Smooth muscle cell (in vitro differentiated cells): ENCODE results near the gene BCL7B. TPM values are rescaled to one million over a fixed set of nuclear protein-coding genes. Genes with fewer than 3 reads are reported as not detected.

Experiments used
- DNase-seq: peaks from one replicate; lab custom pipeline; 2025; ENCODE audit not compliant: unreplicated experiment; lab: John Stamatoyannopoulos, UW
- H2AFZ ChIP-seq: fragments of 200-600 bp; sonication (generic); 2 replicates; pipeline ENCODE4 v1.6.0; 2016; ENCODE audit warnings: antibody characterized with exemption, low read depth, mild to moderate bottlenecking
- H3F3A ChIP-seq: fragments of 200-600 bp; sonication (generic); 2 replicates; pipeline ENCODE4 v1.6.0; 2017; ENCODE audit warnings: antibody characterized with exemption, low read depth
- H3K27ac ChIP-seq: fragments of 200-600 bp; sonication (generic); 2 replicates; pipeline ENCODE4 v1.5.1; 2016; ENCODE audit warnings: low read depth, mild to moderate bottlenecking
- H3K27me3 ChIP-seq: fragments of 200-600 bp; sonication (generic); 2 replicates; pipeline ENCODE4 v1.6.1; 2016; ENCODE audit warnings: low read depth, mild to moderate bottlenecking
- H3K36me3 ChIP-seq: fragments of 200-600 bp; sonication (generic); 2 replicates; pipeline ENCODE4 v1.5.1; 2016; ENCODE audit warnings: low read depth
- H3K4me1 ChIP-seq: fragments of 200-600 bp; sonication (generic); 2 replicates; pipeline ENCODE4 v1.5.1; 2016; ENCODE audit warnings: low read depth
- H3K4me2 ChIP-seq: fragments of 200-600 bp; sonication (generic); 2 replicates; pipeline ENCODE4 v1.6.0; 2016; ENCODE audit warnings: mild to moderate bottlenecking
- H3K4me3 ChIP-seq: fragments of 200-600 bp; sonication (generic); 2 replicates; pipeline ENCODE4 v1.5.1; 2016; ENCODE audit warnings: mild to moderate bottlenecking
- H3K79me2 ChIP-seq: fragments of 200-600 bp; sonication (generic); 2 replicates; pipeline ENCODE4 v1.6.0; 2016; ENCODE audit warnings: low read depth, mild to moderate bottlenecking
- H3K9ac ChIP-seq: fragments of 200-600 bp; sonication (generic); 2 replicates; pipeline ENCODE4 v1.6.0; 2016; ENCODE audit warnings: low read depth
- H3K9me3 ChIP-seq: fragments of 200-600 bp; sonication (generic); replicated peaks from 2 replicates; pipeline ENCODE4 v1.5.1; 2016; ENCODE audit warnings: low read depth
- H4K20me1 ChIP-seq: fragments of 200-600 bp; sonication (generic); 2 replicates; pipeline ENCODE4 v1.6.0; 2016; ENCODE audit warnings: low read depth
- WGBS: methylation state at CpG from one replicate; pipeline ENCODE4 v1.1.7; 2016; ENCODE audit warnings: low lambda C conversion rate; 5-methylcytosine and 5-hydroxymethylcytosine counted together
- polyA plus RNA-seq: library from polyadenylated mRNA; unstranded; fragments of >200 nt; fragmentation: Nextera tagmentation; extraction: Ambion mirVana; gene quantifications from 2 replicates; pipeline ENCODE4 v1.2.1, GENCODE V29; 2016
- total RNA-seq: library from RNA; depleted of rRNA; stranded (reverse); fragments of >200 nt; gene quantifications from 2 replicates; pipeline ENCODE4 v1.2.3, GENCODE V29; 2014
- TF ChIP-seq, protein P1 (sequence below): fragments of 200-600 bp; sonication (generic); IDR thresholded peaks from 2 replicates; pipeline ENCODE4 v1.5.1; 2017; ENCODE audit warnings: borderline replicate concordance, mild to moderate bottlenecking, antibody characterized with exemption; ENCODE audit not compliant: insufficient read depth, poor library complexity, severe bottlenecking

The BCL7B gene
- total and polyA plus RNA-seq, 2 experiments from 2014 or later, result 30.7 to 31.9 TPM

DNA sequence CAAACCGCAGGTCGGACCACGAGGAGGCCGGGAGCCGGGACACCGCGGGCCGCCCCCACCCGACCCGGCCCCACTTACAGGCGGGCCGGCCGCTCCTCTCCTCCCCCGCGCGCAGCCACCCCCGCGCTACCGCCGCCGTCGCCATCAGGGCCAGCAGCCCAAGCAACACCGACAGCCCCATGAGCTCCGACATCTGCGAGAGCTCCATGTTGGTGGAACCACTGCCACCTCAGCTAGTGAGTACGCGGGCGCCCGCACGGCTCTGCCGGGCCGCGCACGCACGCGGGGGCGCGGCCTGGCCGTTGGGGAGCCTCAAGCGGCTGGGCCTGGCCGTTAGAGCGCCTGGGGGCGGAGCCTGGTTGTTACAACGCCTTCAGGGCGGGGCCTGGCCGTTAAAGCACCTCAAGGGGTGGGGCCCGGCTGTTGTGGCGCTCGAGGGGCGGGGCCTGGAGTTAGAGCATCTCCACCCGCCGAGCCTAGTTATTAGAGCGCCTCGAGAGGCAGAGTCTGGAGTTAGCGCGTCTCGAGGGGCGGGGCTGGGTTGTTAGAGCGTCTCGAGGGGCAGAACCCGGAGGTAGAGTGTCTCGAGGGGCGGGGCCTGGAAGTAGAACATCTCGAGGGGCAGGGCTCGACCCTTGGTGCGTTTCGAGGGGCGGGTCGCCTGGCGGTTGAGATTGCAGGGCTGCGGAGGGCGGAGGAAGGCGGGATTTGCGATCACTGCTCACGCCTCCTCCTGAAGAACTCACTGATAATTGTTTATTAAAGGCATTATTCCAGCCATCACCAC is 21.0 kb upstream of the BCL7B start, which contains the start of gene TBL2:
TSS of gene TBL2 (minus strand) at position 238 of the 787 bp plus-strand sequence. CDS start at position 208, 30 bp downstream.
- Histone ChIP-seq H3K4me2 (peak within 1 kb of the TSS; percentile 88), H3K27ac (peak within 1 kb of the TSS; percentile 76), H4K20me1 (peaks cover 41% of the 10 kb centered on the region), H3K9me3 (no peaks in the 10 kb centered on the region), H3K36me3 (no peaks in the 10 kb centered on the region), H3K4me1 (peaks cover 6% of the 10 kb centered on the region), H3K79me2 (peaks cover 37% of the 10 kb centered on the region), H3F3A (peaks cover 3% of the 10 kb centered on the region), H3K4me3 (peak within 1 kb of the TSS; percentile 81), H3K27me3 (no peaks in the 10 kb centered on the region), H3K9ac (peak within 1 kb of the TSS; percentile 90), H2AFZ (peak within 1 kb of the TSS; percentile 93)
- TF ChIP-seq, protein P1, sequence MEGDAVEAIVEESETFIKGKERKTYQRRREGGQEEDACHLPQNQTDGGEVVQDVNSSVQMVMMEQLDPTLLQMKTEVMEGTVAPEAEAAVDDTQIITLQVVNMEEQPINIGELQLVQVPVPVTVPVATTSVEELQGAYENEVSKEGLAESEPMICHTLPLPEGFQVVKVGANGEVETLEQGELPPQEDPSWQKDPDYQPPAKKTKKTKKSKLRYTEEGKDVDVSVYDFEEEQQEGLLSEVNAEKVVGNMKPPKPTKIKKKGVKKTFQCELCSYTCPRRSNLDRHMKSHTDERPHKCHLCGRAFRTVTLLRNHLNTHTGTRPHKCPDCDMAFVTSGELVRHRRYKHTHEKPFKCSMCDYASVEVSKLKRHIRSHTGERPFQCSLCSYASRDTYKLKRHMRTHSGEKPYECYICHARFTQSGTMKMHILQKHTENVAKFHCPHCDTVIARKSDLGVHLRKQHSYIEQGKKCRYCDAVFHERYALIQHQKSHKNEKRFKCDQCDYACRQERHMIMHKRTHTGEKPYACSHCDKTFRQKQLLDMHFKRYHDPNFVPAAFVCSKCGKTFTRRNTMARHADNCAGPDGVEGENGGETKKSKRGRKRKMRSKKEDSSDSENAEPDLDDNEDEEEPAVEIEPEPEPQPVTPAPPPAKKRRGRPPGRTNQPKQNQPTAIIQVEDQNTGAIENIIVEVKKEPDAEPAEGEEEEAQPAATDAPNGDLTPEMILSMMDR, result no peak
- DNase-seq, result peak; percentile 92
- under 1% methylated on average over 53 of the region's 75 CpGs for WGBS

DNA sequence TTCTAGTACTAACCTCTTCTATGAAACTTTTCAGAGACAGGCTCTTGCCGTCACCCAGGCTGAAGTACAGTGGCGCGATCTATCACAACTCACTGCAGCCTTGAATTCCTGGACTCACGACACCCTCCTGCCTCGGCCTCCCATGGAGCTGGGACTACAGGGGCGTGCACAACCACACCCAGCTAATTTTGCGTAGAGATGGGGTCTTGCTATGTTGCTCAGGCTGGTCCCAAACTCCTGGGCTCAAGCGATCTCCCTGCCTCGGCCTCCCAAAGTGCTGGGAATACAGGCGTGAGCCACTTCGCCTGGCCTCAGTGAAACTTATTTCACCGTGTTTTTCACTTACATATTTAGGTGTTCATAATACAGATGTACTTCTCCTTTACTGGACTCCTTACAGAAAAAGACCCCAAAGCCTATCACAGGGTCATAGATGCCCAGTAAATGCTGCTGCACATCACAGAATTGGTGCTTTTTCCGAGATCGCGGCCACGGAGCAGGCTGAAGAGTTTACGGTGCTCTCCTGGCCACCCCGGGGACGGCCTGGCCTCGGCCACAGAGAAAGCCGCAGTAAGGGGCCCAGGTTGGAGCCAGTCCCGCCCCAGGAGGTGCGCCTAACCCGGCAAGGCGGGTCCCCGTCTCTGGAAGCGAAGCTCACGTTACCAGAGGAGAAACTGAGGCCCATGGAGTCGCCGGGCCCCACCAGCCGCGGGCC is 20.3 kb upstream of the BCL7B start:
- Histone ChIP-seq H3K27ac (peak overlapping the region; percentile 76), H3K4me3 (peak overlapping the region; percentile 81), H3F3A (peaks cover 3% of the 10 kb centered on the region), H3K9ac (peak overlapping the region; percentile 90), H3K4me1 (peaks cover 6% of the 10 kb centered on the region), H3K9me3 (no peaks in the 10 kb centered on the region), H2AFZ (peak overlapping the region; percentile 35), H3K79me2 (peaks cover 37% of the 10 kb centered on the region), H3K36me3 (peaks cover 5% of the 10 kb centered on the region), H3K4me2 (peak overlapping the region; percentile 88), H3K27me3 (no peaks in the 10 kb centered on the region), H4K20me1 (peaks cover 48% of the 10 kb centered on the region)
- 18% methylated on average over 31 of the region's 32 CpGs for WGBS
- TF ChIP-seq, protein P1, result no peak
- DNase-seq, result no peak

DNA sequence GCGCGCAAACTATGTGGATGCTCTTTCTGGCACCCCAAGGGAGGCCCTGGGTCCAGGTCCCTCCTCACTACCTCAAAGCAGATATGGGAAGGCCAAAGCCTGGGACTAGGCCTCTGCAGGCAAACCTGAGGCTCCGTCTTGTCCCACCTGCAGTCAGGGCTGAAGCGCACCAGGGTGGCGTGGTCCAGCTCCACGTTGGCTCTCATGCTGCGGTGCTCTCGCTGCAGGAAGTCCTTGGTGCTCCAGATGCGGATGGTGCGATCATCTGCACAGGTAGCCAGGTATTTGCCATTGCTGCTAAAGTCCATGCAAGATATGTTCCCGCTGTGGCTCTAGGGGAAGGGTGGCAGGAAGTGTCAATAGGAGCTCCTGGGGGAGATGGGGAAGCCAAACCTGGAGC is 16.3 kb upstream of the BCL7B start:
- DNase-seq, result no peak
- H4K20me1 ChIP-seq, result peaks cover 83% of the 10 kb centered on the region
- 98% methylated on average over 11 of the region's 11 CpGs for WGBS
- peaks cover 17% of the 10 kb centered on the region for H3F3A ChIP-seq
- H3K4me2 ChIP-seq, result no peak overlapping the region
- H3K36me3 ChIP-seq, result peaks cover 14% of the 10 kb centered on the region
- H3K9ac ChIP-seq, result no peak overlapping the region
- H3K79me2 ChIP-seq, result peaks cover 37% of the 10 kb centered on the region
- no peaks in the 10 kb centered on the region for H3K9me3 ChIP-seq
- no peak overlapping the region for H2AFZ ChIP-seq
- TF ChIP-seq, protein P1, result no peak
- H3K27me3 ChIP-seq, result no peaks in the 10 kb centered on the region
- H3K4me1 ChIP-seq, result peaks cover 6% of the 10 kb centered on the region
- H3K27ac ChIP-seq, result no peak overlapping the region
- no peak overlapping the region for H3K4me3 ChIP-seq
